Measurements from ENCODE around the gene TOP3B. TPM values are rescaled to one million over a fixed set of nuclear protein-coding genes. Genes with fewer than 3 reads are reported as not detected.

The TOP3B gene
- polyA plus RNA-seq, 1 experiment = 12.8 TPM

- Histone ChIP-seq H3K36me3 (ENCODE audit: control insufficient read depth, insufficient read depth, low read length) (peaks cover 7% of the 10 kb centered on the region), H3K27me3 (ENCODE audit: control insufficient read depth, insufficient read depth, low read length) (no peaks in the 10 kb centered on the region), H3K4me3 (ENCODE audit: low read depth, low read length) (no peak overlapping the region)
- ChIA-PET POLR2A (no interaction called here), CTCF (interaction anchor here (0.9 to 3.0 kb wide), 2 partner anchors 8 to 28 kb away, joined by 4 to 22 read pairs; partner anchors contain the start of gene PPM1F)
- DNase-seq (ENCODE audit: low read depth) = no peak
- no peak for TF ChIP-seq CTCF (IDR thresholded peaks at IDR 0.05; ENCODE audit: insufficient read depth, low read depth, low read length)
Observed at GRCh38 chr22:21980547-21980946, 2.0 kb downstream of the TOP3B start.

- POLR2A ChIA-PET = no interaction called here
- TF ChIP-seq CTCF (IDR thresholded peaks at IDR 0.05; ENCODE audit: insufficient read depth, low read depth, low read length) = no peak
- Histone ChIP-seq H3K27me3 (ENCODE audit: control insufficient read depth, insufficient read depth, low read length) (no peaks in the 10 kb centered on the region), H3K4me3 (ENCODE audit: low read depth, low read length) (no peak overlapping the region), H3K36me3 (ENCODE audit: control insufficient read depth, insufficient read depth, low read length) (peaks cover 20% of the 10 kb centered on the region)
- CTCF ChIA-PET = no interaction called here
- DNase-seq (ENCODE audit: low read depth) = no peak
Observed at GRCh38 chr22:21978564-21979386, 3.8 kb downstream of the TOP3B start.

- ChIA-PET POLR2A (no interaction called here), CTCF (no interaction called here)
- DNase-seq (ENCODE audit: low read depth) = no peak
- no peak for TF ChIP-seq CTCF (IDR thresholded peaks at IDR 0.05; ENCODE audit: insufficient read depth, low read depth, low read length)
- peaks cover 23% of the 10 kb centered on the region for H3K36me3 ChIP-seq (ENCODE audit: control insufficient read depth, insufficient read depth, low read length)
- no peak overlapping the region for H3K4me3 ChIP-seq (ENCODE audit: low read depth, low read length)
- no peaks in the 10 kb centered on the region for H3K27me3 ChIP-seq (ENCODE audit: control insufficient read depth, insufficient read depth, low read length)
Observed at GRCh38 chr22:21977814-21978213, 4.8 kb downstream of the TOP3B start.

GRCh38 chr22:21975854-21976345 lies 6.7 kb downstream of the TOP3B start:
- Histone ChIP-seq H3K36me3 (ENCODE audit: control insufficient read depth, insufficient read depth, low read length) (peaks cover 36% of the 10 kb centered on the region), H3K4me3 (ENCODE audit: low read depth, low read length) (no peak overlapping the region), H3K27me3 (ENCODE audit: control insufficient read depth, insufficient read depth, low read length) (no peaks in the 10 kb centered on the region)
- DNase-seq (ENCODE audit: low read depth) = no peak
- TF ChIP-seq CTCF (IDR thresholded peaks at IDR 0.05; ENCODE audit: insufficient read depth, low read depth, low read length) = no peak
- CTCF ChIA-PET = no interaction called here
- POLR2A ChIA-PET = no interaction called here

GRCh38 chr22:21975273-21975672 lies 7.3 kb downstream of the TOP3B start:
- Histone ChIP-seq H3K36me3 (ENCODE audit: control insufficient read depth, insufficient read depth, low read length) (peaks cover 38% of the 10 kb centered on the region), H3K4me3 (ENCODE audit: low read depth, low read length) (no peak overlapping the region), H3K27me3 (ENCODE audit: control insufficient read depth, insufficient read depth, low read length) (no peaks in the 10 kb centered on the region)
- DNase-seq (ENCODE audit: low read depth) = no peak
- no peak for TF ChIP-seq CTCF (IDR thresholded peaks at IDR 0.05; ENCODE audit: insufficient read depth, low read depth, low read length)
- ChIA-PET CTCF (no interaction called here), POLR2A (no interaction called here)

Data from BJ (cell line).